GM19035 (cell line): ENCODE measurements around the gene MCFD2.
"Not testable (repeated sequence)": the region's sequence is repeated elsewhere in the genome, so short reads cannot be mapped to it uniquely, and the experiment has no call there.

Experiments used
- ATAC-seq: cut with Tn5 transposase; IDR thresholded peaks from one replicate; pipeline ENCODE4 v1.9.1; 2021; ENCODE audit not compliant: unreplicated experiment

MCFD2 gene

DNA sequence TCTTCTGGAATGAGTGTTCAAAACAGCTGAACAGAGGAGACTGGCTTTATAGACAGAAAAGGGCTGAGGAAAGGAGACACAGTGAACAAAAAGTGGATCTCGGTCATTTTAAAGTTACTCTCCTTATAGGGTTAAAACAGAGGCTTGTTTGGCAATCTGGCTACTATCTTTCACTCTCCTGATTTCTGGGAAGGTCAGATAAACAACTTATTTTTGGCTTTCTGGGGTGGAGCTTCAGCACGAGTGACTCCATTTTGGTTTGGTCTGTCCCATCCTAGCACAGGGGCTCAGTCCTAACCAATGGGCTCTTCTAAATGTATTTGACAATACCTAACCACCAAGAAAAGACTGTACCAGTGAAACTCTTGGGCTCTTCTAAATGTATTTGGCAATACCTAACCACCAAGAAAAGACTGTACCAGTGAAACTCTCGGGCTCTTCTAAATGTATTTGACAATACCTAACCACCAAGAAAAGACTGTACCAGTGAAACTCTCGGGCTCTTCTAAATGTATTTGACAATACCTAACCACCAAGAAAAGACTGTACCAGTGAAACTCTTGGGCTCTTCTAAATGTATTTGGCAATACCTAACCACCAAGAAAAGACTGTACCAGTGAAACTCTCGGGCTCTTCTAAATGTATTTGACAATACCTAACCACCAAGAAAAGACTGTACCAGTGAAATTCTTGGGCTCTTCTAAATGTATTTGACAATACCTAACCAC lies 39.5 kb downstream of the MCFD2 start:
- ATAC-seq = not testable (repeated sequence)

DNA sequence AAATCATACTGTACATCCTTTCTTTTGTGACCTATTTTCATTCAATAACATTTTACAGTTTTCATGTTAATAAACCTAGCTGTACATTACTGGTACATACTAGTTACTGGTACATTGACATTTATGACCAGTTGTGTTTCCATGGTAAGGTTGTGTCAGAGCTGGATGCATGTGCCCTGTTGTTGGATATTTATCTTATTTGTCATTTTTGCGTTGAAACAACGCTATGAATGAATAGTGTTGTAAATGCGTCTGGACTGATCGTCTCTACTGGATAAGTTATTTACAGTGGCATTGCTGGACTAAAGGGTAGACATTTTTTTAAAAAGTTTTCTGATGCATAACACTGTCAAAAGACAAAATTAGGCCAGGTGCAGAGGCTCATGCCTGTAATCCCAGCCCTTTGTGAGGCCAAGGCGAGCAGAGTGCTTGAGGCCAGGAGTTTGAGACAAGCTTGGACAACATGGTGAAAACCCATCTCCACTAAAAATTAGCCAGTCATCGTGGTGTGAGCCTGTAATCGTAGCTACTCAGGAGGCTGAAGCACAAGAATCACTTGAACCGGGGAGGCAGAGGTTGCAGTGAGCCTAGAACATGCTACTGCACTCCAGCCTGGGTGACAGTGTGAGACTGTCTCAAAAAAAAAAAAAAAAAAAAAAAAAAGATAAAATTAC lies 40.2 kb downstream of the MCFD2 start:
- ATAC-seq = no peak

DNA sequence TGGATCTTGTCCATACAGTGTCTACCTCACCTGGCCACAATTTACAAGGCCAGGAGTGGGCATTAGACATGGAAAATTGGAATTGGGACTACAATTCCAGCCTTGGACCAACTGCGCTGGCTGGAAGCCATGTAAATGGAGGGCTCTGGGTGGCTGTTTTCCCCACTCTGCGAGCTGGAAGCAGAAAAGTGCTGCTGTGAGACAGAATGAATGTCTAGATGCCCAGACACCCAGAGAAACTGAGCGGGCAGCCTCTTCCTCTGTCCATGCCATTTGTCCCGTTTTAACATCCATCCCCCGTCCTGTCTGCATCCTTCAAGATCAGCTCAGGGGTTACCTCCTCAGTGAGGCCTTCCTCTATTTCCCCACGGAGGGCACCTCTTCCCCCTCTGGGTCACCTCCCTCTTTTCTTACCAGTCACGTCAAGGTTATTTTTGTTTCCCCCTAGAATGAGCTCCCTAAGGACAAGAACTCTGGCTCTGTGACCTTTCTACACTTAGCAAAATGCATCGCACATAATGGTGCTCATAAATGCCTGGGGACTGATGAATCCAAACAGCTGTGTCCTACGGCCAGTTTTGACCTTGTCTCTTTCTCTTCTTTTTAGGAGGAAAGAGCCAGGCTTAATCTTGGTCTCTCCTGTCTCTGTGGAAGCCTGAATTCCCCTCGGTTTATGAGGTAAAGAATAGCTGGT lies 41.2 kb downstream of the MCFD2 start:
- no peak for ATAC-seq

DNA sequence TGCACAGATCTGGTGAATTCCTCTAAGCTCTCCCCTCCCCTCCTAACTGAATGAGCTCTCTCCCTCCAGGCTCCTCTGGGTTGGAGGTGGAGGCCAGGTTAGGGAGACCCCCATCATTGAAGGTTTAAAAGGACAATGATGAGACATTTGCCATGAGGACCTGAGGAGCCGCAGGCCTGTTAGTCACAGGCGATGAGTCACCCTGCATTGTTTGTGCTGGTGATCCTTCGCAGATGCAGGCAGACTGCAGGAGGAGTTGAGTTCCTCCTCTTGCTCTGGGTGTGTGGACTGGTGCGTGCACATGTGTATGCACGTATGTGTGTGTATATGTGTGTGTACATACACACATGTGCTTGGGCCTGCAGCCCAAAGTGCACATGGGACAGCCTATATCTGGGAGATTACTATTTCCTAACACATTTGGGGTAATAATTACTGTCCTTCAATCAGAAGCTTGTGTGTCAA lies 42.0 kb downstream of the MCFD2 start:
- no peak for ATAC-seq

DNA sequence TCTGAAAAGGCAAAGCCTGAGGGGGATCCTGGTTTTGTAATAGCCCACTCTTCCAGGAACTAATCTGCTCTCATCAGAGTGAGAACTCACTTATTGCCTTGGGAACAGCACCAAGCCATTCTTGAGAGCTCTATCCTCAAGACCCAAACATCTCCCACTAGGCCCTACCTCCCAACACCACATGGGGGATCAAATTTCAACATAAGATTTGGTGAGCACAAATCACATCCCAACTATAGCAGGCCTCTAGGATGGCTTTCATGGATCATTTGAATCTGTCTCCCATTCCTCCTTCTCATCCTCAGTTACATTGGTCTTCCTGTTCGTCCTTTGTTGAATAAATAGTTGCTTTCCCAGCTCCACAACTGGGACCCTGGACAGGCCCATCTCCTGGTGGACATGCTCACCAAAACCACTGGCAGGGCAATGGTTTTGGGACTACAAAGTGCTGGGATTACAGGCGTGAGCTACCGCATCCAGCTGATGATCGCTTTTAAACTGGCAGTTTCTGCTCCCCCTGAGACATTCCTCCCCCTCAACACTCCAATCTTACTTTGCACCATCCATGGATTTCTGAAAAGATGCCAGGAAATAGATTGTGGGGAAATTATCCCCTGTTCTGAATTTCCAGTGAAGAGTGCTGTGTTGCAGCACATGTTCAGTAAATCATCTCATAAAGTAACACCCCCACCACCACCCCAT lies 42.6 kb downstream of the MCFD2 start:
- ATAC-seq = no peak

DNA sequence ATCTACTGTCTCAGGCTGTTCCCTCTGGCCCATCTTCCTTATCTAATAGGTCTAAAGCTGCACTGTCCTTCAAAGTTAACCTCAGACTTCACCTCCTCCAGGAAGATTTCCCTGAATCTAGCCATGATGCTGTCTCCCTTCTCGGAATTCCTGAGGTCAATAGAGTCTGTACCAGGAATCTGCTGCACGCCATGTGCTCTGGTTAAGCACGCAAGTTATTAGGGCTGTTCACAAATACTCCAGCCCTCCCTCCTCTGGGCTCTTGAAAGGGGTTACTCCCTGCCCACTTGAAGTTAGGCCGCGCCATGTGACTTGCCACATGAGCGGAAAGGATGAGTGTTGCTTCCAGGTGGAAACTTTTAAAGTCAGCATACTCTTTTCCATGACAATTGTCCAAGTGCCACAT lies 43.6 kb downstream of the MCFD2 start:
- no peak for ATAC-seq

DNA sequence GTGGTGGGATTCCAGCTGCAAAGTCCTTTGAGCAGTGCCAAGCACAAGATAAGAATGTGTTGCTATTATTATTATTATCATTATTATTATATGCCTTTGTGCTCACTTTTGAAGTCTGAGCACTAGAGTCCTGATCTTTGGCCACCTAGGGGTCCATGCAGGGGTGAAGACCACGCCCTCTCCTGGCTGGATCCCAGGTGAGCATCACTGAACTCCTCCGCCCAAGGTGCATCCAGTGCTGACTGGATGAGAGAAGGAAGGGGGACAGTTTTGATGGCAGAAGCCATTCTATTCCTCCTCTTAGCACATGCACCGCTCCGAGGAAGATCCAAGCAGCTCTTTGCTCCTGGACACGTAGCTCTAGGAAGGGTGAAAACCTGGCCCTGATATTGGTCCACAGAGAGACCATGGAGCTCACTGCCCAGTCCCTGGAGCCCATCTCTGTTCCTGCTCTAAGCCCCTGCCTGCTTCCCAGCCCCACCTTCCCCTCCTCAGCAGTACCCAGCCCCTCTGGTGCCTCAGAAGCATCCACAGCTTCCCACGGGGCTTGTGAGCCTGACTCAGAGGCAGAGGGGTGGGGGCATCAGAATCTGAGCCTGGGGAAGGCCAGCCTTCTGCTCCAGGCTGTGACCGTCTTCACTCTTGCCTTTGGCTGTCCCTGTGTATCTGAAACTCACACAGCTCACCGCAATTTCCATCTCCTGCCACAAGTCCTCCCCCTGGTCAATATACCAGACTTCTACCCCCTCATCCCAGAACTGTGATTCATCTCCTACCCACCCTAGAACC lies 45.4 kb downstream of the MCFD2 start:
- no peak for ATAC-seq

DNA sequence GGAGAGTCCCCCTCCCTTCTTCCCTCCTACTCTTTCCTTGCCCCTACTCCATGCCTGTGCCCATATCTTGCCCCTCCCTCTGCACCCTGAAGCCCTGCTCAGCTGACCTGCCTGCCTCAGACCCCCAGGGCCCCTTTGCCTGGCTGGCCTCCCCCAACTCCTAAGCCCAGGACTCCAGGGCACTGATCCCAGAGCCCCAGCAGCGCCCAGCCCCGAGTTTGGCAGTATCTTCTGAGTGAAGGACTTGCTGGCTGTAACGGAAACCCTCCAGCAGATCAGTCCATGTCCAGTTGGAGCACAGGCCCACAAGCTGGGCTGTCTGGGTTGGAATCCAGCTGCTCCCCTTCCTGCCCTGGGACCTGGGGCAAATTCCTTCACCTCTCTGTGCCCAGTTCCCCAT lies 46.0 kb downstream of the MCFD2 start:
- no peak for ATAC-seq

DNA sequence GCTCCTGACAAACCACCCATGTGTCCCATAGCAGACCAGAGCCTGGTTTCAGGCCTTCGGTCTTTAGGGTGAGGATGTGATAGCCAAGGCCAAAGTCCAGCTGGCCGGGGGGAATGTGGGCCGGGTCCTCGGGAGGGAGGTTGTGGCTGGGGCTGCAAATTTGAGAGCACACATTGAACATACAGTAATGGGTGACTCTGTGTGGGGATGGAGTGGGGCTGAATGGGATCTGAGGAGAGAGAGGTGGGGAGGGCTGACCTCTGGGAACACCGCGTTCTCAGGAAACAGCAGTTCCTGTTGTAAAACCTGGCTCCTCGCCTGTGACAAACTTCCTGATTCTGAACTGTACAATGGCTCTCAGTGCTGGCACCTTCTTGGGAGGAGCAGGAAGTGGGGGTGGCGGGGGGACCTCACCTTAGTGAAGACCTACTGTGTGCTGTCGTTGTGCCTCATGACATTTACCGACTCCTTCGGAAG lies 48.8 kb downstream of the MCFD2 start:
- ATAC-seq = no peak

DNA sequence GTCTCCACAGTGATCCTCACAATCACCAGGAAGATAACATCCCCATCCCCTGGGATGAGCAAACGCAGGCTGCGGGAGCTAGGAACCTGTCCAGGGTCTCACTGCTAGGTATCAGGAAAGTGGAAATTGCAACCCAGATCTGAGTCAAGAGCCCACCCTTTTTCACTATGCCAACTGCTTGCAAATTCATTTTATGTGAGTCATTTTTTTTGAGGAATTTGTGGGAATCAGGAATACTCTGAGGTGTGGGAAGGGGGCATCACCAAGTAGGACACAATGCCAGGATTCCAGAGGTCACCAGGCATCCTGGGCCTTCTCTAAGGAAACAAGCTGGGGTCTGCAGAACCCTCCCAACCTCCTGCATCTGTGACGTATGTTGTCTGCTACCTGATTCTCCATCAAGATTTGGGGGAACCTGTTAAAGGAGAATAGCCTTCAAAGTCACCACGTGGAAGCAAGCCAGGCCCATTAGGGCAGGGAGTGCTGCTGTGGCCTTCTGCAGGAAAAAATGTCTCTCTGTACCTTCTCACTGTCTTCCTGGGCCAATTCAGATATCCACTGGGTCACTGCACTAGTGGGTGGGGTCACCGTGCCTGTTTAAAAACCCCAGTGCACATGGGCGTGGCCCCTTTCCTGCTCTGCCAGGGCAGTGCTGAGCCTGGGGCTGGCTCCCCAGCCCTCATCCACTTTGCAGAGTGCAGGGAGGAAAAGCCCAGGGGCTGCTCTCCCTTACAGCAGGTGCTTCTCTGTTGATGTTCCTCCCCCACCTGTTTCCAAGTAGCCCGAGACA lies 50.2 kb downstream of the MCFD2 start:
- ATAC-seq = no peak

DNA sequence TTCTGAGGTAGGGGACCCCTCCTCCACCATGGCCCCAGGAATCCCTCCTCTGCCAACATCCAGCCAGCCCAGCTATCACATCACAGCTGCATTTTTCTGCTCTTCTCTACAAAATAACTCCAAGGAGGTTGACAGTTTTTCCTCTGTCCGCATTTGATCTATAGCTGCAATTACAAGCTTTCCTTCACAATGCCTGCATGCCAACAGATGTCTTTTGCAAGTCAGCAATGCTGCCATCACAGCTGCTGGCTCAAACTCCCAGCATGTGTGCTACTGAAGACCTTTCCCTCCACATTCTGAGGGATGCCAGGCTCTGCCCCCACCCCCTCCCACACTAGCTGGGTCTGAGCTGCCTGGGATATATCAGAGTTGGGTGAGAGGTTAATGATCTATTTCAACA lies 51.7 kb downstream of the MCFD2 start:
- ATAC-seq = no peak

DNA sequence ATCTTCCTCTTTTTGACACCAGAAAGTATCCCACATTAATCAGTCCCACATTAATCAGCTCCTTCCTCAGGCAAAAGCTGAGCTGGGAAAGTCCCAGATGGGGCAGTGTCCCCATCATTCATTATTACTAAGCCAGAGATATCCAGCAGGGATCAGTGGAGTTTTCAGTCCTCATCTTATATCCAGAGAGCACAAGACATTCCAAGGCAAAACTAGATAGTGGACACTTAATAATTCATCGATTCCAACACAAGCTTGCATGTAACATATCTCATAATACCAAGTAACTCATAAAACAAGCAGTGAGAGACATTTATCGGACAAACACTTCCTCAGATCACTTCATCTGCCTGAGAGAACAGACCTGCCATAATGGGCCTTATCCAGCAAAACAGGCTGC lies 53.1 kb downstream of the MCFD2 start:
- no peak for ATAC-seq

DNA sequence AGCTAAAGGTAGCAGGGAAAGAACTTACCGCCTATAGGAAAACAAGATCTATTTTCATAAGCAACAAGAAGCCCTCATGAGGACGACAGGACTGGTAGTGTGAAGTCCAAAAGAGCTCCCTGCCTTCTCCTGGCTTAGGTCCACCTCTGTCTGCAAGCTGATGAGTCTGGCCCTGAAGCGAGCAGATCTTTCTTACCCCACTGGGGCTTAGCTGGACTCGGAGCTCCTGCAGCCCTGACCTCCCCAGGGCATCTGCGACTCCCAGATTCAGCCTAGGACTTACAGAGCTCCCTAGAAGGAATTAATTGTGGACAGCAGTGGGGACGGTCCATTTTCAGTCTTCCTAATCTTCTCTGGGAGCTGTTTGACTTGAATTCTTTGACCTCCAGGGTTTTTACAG lies 53.7 kb downstream of the MCFD2 start:
- no peak for ATAC-seq

DNA sequence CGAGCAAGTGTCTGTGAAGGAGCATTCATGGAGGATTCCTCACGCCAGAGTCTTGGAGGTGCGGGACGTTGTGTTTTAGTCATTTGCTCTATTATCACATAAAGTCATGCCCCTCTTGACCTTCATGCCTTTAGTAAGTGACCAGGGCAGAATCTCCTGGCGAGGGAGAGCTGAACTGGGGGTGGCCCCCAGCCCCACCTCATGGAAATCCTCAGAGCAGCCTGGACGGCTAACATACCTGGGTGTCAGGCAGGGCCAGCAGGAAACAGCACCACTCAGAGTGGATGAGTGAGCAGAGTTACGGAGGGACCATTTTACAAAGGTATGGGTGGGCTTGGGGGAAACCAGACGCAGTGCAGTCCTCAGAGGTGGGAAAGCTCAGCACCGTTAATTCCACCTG lies 56.1 kb downstream of the MCFD2 start:
- no peak for ATAC-seq

DNA sequence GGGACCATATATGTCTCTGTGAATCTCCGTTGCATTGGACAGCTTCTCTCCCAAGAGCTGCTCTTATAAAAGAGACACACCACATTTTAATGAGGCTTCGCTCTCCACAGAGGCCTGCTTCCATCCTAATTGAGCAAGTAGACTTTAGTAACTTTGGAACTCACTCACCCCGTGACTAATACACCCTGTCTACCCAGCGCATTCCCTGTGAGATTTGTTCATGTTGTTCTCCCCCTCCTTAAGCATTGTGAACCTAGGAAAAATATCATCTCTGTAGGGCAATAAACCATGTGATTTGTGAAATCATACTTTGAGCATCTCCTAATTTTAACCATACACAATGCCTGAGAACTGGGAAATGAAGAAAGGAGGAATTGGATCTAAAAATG lies 56.9 kb downstream of the MCFD2 start:
- no peak for ATAC-seq

DNA sequence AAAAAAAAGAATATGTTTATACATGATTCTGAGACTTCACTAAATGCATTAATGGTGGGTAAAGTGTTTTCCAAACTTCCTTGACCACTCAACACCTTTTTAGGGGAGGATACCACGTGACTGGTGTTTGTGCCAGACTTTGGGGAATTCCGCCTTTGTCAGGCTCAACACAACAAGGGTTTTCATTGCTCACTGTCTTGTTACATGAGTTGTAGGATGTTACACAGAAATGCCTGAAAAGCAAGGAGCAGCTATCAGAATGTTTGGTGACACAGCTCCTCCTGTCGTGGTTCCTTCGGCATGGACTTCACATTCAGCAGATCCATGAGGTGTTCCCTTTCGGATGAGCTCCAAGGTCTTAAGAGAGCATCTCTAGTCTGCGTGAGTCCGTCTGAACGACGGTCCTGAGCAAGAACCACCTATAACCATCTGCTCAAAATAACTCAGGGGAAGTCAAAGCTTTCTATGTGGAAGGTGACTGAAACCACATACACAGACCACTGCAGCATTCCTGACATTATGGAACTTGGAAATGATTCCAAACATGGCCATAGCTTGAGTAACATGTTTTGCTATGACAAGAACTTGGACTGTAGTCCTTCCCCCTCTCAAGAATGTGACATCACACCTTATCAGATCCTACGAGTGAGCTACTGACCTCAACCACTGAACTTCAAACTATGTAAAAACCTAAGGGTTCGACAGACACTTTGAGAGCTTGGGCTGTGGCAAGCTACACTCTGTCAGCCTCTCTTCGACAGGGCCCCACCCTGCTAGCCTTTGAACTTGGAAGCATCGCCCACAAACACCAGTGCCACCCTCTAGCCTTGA lies 57.5 kb downstream of the MCFD2 start:
- no peak for ATAC-seq

DNA sequence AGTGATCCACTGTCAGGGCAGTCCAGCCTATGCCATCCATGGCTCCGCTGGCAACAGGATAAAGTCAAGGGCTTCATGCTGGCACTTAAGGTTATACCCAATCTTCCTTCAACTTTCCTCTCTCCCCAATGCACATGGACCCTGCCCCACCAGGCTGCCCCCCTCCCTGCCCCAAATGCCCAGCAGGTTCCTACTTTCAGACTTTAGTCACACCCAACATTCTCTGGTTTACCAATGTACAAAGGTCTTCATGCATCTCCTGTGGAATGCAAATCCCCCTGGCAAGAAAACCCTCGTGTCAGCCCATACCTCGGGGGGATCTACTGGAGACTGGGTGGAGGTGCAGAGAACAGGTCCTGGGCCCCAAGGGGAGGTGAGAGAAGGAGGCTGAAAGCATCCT lies 59.3 kb downstream of the MCFD2 start:
- no peak for ATAC-seq

DNA sequence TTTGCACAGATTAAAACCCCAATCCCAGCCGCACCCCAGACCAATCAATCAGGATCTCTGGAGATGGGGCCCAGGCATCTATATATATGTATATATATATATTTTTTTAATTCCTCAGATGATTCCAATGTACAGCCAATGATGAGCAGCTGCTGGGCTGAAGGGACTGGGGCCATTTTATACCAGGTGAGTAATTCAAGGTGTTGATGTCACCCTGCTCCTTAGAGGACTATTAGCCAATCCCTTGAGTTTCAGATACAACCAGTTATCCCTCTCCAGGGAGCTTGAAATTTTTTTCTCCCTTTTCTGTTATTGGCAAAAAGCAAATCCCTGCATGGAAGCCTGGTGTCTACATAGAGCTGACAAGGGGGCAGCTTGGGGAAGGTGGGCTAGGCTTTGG lies 59.8 kb downstream of the MCFD2 start:
- ATAC-seq = no peak

DNA sequence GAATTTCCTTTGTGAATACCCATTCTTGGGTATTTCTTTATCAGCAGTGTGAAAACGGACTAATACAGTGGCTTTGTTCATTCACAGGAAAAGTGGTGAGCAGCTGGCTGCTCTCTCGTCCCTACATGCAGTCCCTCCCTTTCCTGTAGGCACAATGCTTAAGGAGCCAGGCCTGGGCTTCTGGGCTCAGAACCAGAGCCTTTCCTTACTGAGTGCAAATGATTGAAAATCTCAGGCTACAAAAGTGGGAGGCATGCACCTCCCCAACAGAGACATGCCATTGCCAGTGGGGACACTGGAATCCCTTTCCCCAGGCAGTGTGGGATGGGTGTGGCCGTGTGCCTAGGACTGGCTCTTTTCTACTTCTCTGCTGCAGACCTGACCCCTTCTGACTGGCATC lies 61.3 kb downstream of the MCFD2 start:
- ATAC-seq = no peak
